ENCODE data around the gene TGM6. TPM values are rescaled to one million over a fixed set of nuclear protein-coding genes. Genes with fewer than 3 reads are reported as not detected.

TGM6 gene
- total and polyA plus RNA-seq, 9 of the 15 experiments (the other 6 are each of a cell fraction or from before 2014, with no cell fraction given): not detected

GRCh38 chr20:2381303-2381702, 602 bp downstream of the TGM6 start:
- 2% methylated on average over 7 of the region's 7 CpGs for WGBS (ENCODE audit: insufficient coverage, low coverage, missing lambda C conversion rate)
- Histone ChIP-seq H4K20me1 (replicated peaks; ENCODE audit: control insufficient read depth, insufficient read depth, low read length) (no peaks in the 10 kb centered on the region), H2AFZ (ENCODE audit: low read depth, low read length) (no peak overlapping the region), H3K36me3 (ENCODE audit: control insufficient read depth, insufficient read depth, low read length) (no peaks in the 10 kb centered on the region), H3K4me3 (no peak overlapping the region), H3K27me3 (ENCODE audit: control insufficient read depth in 2 of 2, insufficient read depth in 2 of 2, low read length in 2 of 2) (peaks cover 0 to 25% of the 10 kb centered on the region in 2 experiments; a peak in 2 of 5 replicates), H3K9me3 (replicated peaks; ENCODE audit: control insufficient read depth, insufficient read depth, low read depth, low read length) (no peaks in the 10 kb centered on the region), H3K4me1 (replicated peaks in 1 of 2; ENCODE audit: control insufficient read depth in 2 of 2, insufficient read depth in 2 of 2, low read length in 2 of 2) (no peaks in the 10 kb centered on the region), H3K27ac (ENCODE audit: extremely low read depth, low read depth, low read length) (no peak overlapping the region), H3K9ac (ENCODE audit: insufficient read depth in 1 of 2, low read depth in 2 of 2, low read length in 2 of 2) (no peak overlapping the region), H3K9me1 (ENCODE audit: control insufficient read depth, insufficient read depth, low read length) (no peaks in the 10 kb centered on the region), H3K79me2 (ENCODE audit: control insufficient read depth, insufficient read depth, low read length) (no peaks in the 10 kb centered on the region), H3K4me2 (ENCODE audit: insufficient read depth, low read length) (no peak overlapping the region)
- ChIA-PET POLR2A (interaction anchor here (0.6 kb wide), 1 partner anchor 135 kb away, joined by 3 read pairs; no protein-coding TSS in a partner anchor), CTCF (ENCODE audit: low intra/inter-chr PET ratio) (no interaction called here)
- intact Hi-C loops (cut with micrococcal nuclease): no loop called here
- no TSS peak for BruUV-seq (replicated peaks)
- no peak for FAIRE-seq
- ATAC-seq: no peak
- no peak for DNase-seq (ENCODE audit: extremely low read depth in 1 of 4, low spot score in 3 of 4)
- TF ChIP-seq ESRRA (IDR thresholded peaks at IDR 0.05; ENCODE audit: borderline replicate concordance, low read depth) (peak; percentile 95), RBM25 (IDR thresholded peaks at IDR 0.05; ENCODE audit: low read depth, low read length, severe bottlenecking) (peak; percentile 56), RAD51 (IDR thresholded peaks at IDR 0.05; ENCODE audit: borderline replicate concordance, low read depth) (no peak)
- in situ Hi-C loops (cut with MboI): no loop called here

GRCh38 chr20:2382833-2383232, 2.1 kb downstream of the TGM6 start:
- ATAC-seq: no peak
- intact Hi-C loops (cut with micrococcal nuclease) (no loop called here), in situ Hi-C loops (cut with MboI) (no loop called here)
- H2AFZ ChIP-seq (ENCODE audit: low read depth, low read length): no peak overlapping the region
- no peaks in the 10 kb centered on the region for H3K79me2 ChIP-seq (ENCODE audit: control insufficient read depth, insufficient read depth, low read length)
- POLR2A ChIA-PET: no interaction called here
- no peaks in the 10 kb centered on the region for H3K9me1 ChIP-seq (ENCODE audit: control insufficient read depth, insufficient read depth, low read length)
- BruUV-seq (replicated peaks): no TSS peak
- no peaks in the 10 kb centered on the region for H3K4me1 ChIP-seq (replicated peaks in 1 of 2; ENCODE audit: control insufficient read depth in 2 of 2, insufficient read depth in 2 of 2, low read length in 2 of 2)
- CTCF ChIA-PET (ENCODE audit: low intra/inter-chr PET ratio): no interaction called here
- H4K20me1 ChIP-seq (replicated peaks; ENCODE audit: control insufficient read depth, insufficient read depth, low read length): no peaks in the 10 kb centered on the region
- no peaks in the 10 kb centered on the region for H3K9me3 ChIP-seq (replicated peaks; ENCODE audit: control insufficient read depth, insufficient read depth, low read depth, low read length)
- no peak overlapping the region for H3K27ac ChIP-seq (ENCODE audit: extremely low read depth, low read depth, low read length)
- FAIRE-seq: no peak
- H3K4me3 ChIP-seq: no peak overlapping the region
- no peaks in the 10 kb centered on the region for H3K36me3 ChIP-seq (ENCODE audit: control insufficient read depth, insufficient read depth, low read length)
- H3K4me2 ChIP-seq (ENCODE audit: insufficient read depth, low read length): no peak overlapping the region
- peaks cover 0 to 25% of the 10 kb centered on the region in 2 experiments; a peak in 2 of 5 replicates for H3K27me3 ChIP-seq (ENCODE audit: control insufficient read depth in 2 of 2, insufficient read depth in 2 of 2, low read length in 2 of 2)
- DNase-seq (ENCODE audit: extremely low read depth in 1 of 4, low spot score in 3 of 4): no peak
- WGBS (ENCODE audit: insufficient coverage, low coverage, missing lambda C conversion rate): 0% methylated on average over 2 of the region's 2 CpGs
- no peak overlapping the region for H3K9ac ChIP-seq (ENCODE audit: insufficient read depth in 1 of 2, low read depth in 2 of 2, low read length in 2 of 2)
- TF ChIP-seq ZNF174 (CRISPR knock-in tag; IDR thresholded peaks at IDR 0.05) (no peak), ZC3H4 (CRISPR knock-in tag; IDR thresholded peaks at IDR 0.05; ENCODE audit: borderline replicate concordance) (no peak), JUNB (CRISPR knock-in tag; conservative IDR thresholded peaks at IDR 0.05) (no peak), ZNF518B (CRISPR knock-in tag; IDR thresholded peaks at IDR 0.05) (no peak), EHMT2 (IDR thresholded peaks at IDR 0.05) (no peak)
- TF ChIP-seq, protein P1, sequence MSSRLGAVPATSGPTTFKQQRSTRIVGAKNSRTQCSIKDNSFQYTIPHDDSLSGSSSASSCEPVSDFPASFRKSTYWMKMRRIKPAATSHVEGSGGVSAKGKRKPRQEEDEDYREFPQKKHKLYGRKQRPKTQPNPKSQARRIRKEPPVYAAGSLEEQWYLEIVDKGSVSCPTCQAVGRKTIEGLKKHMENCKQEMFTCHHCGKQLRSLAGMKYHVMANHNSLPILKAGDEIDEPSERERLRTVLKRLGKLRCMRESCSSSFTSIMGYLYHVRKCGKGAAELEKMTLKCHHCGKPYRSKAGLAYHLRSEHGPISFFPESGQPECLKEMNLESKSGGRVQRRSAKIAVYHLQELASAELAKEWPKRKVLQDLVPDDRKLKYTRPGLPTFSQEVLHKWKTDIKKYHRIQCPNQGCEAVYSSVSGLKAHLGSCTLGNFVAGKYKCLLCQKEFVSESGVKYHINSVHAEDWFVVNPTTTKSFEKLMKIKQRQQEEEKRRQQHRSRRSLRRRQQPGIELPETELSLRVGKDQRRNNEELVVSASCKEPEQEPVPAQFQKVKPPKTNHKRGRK (tag; IDR thresholded peaks at IDR 0.05): no peak

Data from K562 (cell line).